Measurements from ENCODE around the gene PFKP. TPM values are rescaled to one million over a fixed set of nuclear protein-coding genes. Genes with fewer than 3 reads are reported as not detected.

Gene PFKP
- total RNA-seq, 1 experiment from 2014 or later: 140 TPM

DNA sequence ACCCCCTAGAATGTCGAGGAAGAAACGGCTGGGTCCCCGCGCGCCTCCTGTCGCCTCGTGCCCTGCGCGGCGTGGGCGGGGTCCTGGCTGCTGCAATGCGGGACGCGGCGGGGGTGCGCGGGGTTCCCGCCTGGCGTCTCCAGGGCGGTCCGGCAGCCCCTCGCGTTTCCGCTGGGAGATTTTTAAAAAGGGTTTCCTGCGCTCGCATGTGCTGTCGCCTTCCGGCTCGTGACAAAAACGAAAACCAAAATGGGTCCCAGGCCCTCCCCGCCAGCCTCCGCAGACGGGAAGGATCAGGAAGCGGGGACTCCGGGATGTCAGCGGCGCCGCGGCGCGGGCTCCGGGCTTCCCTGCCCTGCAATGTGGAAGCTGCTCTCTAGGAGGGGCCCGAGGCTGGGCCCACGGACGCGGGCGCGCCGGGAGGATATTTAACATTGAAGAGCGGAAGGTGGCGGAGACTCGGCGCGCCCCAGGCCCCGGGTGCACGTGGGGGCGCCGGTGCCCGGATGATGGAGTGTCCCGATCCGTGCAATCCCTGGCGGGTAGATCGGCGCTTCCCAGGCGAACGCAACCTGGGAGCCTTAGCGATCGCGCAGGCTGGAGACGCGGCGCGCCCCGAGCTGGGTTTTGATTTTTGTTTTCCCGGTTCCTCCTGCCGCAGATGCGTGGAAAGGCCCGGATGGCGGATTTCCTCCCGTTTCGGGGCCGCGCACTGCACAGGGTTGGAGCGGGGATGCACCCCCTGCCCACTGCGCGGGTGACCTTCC is 1.0 kb downstream of the PFKP start:
- peak; percentile 29 for DNase-seq
- CTCF ChIA-PET: interaction anchor here (0.7 kb wide), 1 partner anchor 119 kb away, joined by 3 read pairs; no protein-coding TSS in a partner anchor

DNA sequence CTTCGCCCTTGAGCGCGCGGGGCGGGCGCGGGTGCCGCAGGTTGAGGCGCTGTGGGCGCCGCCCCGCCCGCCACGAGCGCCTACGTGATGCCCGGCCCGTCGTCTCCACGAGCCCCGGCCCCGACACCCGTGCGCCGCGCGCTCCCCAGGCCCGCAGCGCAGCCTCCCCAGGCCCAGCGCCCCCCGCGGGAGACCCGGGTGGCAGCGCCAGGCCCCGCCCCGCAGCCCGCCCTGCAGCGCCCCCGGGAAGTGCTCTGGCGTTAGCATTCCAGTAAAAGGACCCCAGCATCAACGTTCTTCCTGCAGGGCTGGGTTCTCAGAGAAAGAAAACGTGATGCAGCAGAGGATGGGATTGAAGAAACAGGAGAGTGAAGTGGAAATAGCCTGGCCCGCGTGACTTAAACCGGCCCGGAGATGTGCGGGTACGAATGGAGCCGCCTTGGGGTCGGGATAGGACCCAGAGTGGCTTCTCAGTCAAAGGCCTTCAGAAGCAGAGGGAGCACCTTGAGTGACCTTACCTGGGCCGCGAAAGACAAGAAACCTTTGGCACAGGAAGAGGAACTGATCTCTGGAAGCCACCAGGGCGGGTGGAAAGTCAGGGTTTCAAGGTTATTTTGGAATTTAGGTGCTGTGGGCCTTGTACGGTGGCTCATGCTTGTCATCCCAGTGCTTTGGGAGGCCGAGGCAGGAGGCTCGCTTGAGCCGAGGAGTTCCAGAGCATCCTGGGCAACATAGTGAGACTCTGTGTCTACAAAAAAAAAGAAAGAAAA is 1.8 kb downstream of the PFKP start:
- Histone ChIP-seq H3K27ac (ENCODE audit: low read length) (0 out of 2 replicates have a peak overlapping the region, but pooled peaks have one; percentile 30), H3K4me1 (ENCODE audit: insufficient read depth, low read length) (peaks cover 23% of the 10 kb centered on the region), H3K9me2 (replicated peaks; ENCODE audit: low read length) (no peaks in the 10 kb centered on the region), H3K9ac (ENCODE audit: low read length) (peak overlapping the region; percentile 82), H3K36me3 (ENCODE audit: low read depth, low read length) (no peaks in the 10 kb centered on the region), H3K4me2 (ENCODE audit: low read length) (peak overlapping the region; percentile 82), H3K4me3 (ENCODE audit: low read length) (peak overlapping the region; percentile 80), H3K79me2 (ENCODE audit: low read length) (peaks cover 65% of the 10 kb centered on the region), H3K27me3 (ENCODE audit: low read length) (no peaks in the 10 kb centered on the region), H4K20me1 (ENCODE audit: low read length) (0 out of 2 replicates have a peak, but pooled peaks cover 12% of the 10 kb centered on the region), H2AFZ (ENCODE audit: low read length) (0 out of 2 replicates have a peak overlapping the region, but pooled peaks have one; percentile 42), H3F3A (ENCODE audit: low read length, unreplicated experiment) (no peaks in the 10 kb centered on the region), H3K9me3 (ENCODE audit: low read length) (no peaks in the 10 kb centered on the region)
- BruUV-seq (replicated peaks): no TSS peak
- ChIA-PET CTCF (interaction anchor here (0.7 kb wide), 1 partner anchor 120 kb away, joined by 3 read pairs; no protein-coding TSS in a partner anchor), POLR2A (ENCODE audit: unreplicated experiment) (no interaction called here)
- intact Hi-C loops (cut with micrococcal nuclease): no loop called here
- peak; percentile 21 for ATAC-seq
- DNase-seq: no peak
- TF ChIP-seq EZH2 (IDR thresholded peaks at IDR 0.05; ENCODE audit: low read length, unreplicated experiment) (no peak), EZH2phosphoT487 (IDR thresholded peaks at IDR 0.05; ENCODE audit: borderline replicate concordance, low read length) (no peak)
- TF ChIP-seq, protein P1, sequence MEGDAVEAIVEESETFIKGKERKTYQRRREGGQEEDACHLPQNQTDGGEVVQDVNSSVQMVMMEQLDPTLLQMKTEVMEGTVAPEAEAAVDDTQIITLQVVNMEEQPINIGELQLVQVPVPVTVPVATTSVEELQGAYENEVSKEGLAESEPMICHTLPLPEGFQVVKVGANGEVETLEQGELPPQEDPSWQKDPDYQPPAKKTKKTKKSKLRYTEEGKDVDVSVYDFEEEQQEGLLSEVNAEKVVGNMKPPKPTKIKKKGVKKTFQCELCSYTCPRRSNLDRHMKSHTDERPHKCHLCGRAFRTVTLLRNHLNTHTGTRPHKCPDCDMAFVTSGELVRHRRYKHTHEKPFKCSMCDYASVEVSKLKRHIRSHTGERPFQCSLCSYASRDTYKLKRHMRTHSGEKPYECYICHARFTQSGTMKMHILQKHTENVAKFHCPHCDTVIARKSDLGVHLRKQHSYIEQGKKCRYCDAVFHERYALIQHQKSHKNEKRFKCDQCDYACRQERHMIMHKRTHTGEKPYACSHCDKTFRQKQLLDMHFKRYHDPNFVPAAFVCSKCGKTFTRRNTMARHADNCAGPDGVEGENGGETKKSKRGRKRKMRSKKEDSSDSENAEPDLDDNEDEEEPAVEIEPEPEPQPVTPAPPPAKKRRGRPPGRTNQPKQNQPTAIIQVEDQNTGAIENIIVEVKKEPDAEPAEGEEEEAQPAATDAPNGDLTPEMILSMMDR (conservative IDR thresholded peaks at IDR 0.05; ENCODE audit: low read depth, low read length): no peak

More for the DNA sequence above, 1.0 kb downstream of the PFKP start:
- Histone ChIP-seq H3K4me2 (ENCODE audit: low read length) (peak overlapping the region; percentile 82), H3K27me3 (ENCODE audit: low read length) (no peaks in the 10 kb centered on the region), H3K4me3 (ENCODE audit: low read length) (peak overlapping the region; percentile 80), H2AFZ (ENCODE audit: low read length) (peak overlapping the region; percentile 71), H3K4me1 (ENCODE audit: insufficient read depth, low read length) (peaks cover 18% of the 10 kb centered on the region), H3K27ac (ENCODE audit: low read length) (peak overlapping the region; percentile 30; the same call in 1 of the 2 replicates), H3K9me2 (replicated peaks; ENCODE audit: low read length) (no peaks in the 10 kb centered on the region), H3K36me3 (ENCODE audit: low read depth, low read length) (no peaks in the 10 kb centered on the region), H4K20me1 (ENCODE audit: low read length) (0 out of 2 replicates have a peak, but pooled peaks cover 11% of the 10 kb centered on the region), H3K9me3 (ENCODE audit: low read length) (no peaks in the 10 kb centered on the region), H3F3A (ENCODE audit: low read length, unreplicated experiment) (no peaks in the 10 kb centered on the region), H3K79me2 (ENCODE audit: low read length) (peaks cover 57% of the 10 kb centered on the region), H3K9ac (ENCODE audit: low read length) (peak overlapping the region; percentile 82)
- TF ChIP-seq, protein P1 (conservative IDR thresholded peaks at IDR 0.05; ENCODE audit: low read depth, low read length): no peak
- no peak for TF ChIP-seq EZH2 (IDR thresholded peaks at IDR 0.05; ENCODE audit: low read length, unreplicated experiment)
- TF ChIP-seq EZH2phosphoT487 (IDR thresholded peaks at IDR 0.05; ENCODE audit: borderline replicate concordance, low read length): no peak
- POLR2A ChIA-PET (ENCODE audit: unreplicated experiment): no interaction called here
- intact Hi-C loops (cut with micrococcal nuclease): no loop called here
- peak; percentile 38 for ATAC-seq
- BruUV-seq (replicated peaks): no TSS peak
